ENCODE measurements around the gene CCDC197.

Gene CCDC197

DNA sequence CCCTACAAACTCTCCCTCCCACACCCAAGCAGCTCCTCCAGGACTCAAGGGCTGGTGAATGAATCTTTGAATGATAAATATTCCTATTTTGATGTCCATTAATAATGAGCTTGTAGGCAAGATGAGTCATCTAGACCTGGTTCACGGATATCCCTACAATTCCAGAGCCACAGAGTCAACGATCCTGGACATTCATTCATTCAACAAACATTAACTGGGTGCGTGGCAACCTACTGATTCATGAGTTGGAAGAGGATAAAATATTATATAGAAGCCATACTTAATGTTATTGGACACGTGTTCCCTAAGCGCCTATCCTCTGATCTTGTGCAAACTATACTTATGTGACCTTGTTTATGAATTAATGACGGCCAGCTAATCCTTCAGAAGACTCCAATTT lies 28.6 kb downstream of the CCDC197 start:
- no peak for DNase-seq (ENCODE audit: low read depth in 2 of 2)

- DNase-seq (ENCODE audit: low read depth in 2 of 2) = peak; percentile 99
Measured at GRCh38 chr14:94026173-94026888, 29.2 kb downstream of the CCDC197 start, which contains the start of gene OTUB2. Gene OTUB2, plus strand, starts transcription at chr14:94026340. Its CDS starts 198 bp downstream, at chr14:94026538.

DNA sequence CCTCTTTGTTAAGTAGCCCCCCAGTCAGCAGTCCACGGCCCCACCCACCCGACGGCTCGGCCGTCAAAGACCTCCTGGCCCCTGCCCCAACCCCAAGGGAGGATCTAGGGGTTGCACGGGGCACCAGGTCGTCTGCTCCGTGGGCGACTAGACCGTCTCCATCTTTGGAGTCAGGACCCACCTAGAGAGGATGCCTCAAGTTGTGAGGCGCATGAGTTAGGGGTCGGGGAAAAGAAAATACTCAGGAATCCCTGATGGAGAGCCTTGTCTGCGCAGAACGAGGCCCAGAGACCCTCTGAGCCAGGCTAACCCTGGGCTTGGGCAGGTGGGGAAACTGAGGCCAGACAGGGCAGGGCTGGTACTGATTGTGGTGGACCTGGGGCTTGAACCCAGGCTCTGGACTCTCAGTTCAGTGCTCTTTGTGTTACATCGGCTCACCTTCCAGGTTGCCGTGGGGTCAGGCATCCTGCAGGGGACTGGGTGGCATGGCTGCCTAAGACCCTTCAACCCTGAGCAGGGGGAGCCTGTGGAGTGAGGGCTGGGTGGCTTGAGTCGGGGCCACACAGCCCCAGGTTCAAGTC lies 29.9 kb downstream of the CCDC197 start:
- no peak for DNase-seq (ENCODE audit: low read depth in 2 of 2)

DNA sequence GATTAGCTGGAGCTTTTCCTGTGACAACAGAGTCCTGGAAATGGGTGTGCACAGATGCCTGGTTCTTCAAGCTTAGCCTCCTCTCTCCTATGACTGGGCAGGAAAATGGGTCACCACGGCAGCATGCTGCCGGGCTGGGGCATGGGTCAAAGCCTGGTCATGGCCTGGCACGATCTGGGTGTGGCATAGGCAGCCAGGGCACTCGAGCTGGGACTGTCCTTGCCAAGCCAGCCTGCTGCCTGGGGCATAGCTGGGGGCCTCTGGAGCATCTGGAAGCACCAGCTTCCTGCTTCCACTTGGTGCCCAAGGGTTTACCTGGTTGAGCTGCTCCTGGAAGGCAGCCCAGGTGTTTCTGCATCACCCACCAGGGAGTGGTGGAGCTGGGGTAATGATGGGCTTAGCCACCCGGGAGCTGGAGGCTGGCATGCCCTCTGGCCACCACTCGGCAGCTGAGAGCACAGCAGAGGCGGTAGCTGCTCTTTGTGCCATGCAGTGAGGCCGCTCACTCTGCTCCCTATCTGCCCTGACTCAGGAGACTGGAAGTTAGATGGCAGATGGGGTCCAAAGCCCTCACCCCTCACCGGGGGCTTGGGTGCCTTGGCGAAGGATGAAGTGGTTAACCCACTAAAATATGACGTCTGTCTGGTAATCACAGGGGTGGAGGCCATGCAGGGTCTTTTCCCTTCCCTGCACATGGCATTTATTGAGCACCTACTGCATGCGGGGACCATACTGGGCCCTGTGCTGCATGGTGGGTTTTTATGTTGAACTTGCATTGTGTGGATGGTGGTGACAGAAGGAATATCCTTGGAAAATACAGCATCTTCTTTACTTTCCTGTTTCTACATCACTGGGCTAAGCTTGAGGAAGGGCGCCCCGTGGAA lies 30.7 kb downstream of the CCDC197 start:
- no peak for DNase-seq (ENCODE audit: low read depth in 2 of 2)

- DNase-seq (ENCODE audit: low read depth in 2 of 2) = no peak
Measured at GRCh38 chr14:94028450-94028826, 31.3 kb downstream of the CCDC197 start.

DNA sequence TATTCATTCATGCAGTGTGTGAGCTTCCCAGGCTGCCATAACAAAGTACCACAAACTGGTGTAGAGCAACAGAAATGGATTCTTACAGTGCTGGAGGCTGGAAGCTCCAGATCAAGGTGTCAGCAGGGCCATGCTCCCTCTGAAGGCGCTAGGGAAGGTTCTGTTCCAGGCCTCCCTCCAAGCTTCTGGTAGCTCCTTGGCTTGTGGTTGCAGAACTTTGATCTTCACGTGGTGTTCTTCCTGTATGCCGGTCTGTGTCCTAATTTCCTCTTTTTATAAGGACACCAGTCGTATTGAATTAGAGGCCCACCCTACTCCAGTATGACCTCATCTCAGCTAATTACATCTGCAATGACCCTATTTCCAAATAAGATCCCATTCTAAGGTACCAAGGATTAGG lies 32.2 kb downstream of the CCDC197 start:
- DNase-seq (ENCODE audit: low read depth in 2 of 2) = no peak

GRCh38 chr14:94029671-94030203 lies 32.6 kb downstream of the CCDC197 start:
- DNase-seq (ENCODE audit: low read depth in 2 of 2) = no peak

DNA sequence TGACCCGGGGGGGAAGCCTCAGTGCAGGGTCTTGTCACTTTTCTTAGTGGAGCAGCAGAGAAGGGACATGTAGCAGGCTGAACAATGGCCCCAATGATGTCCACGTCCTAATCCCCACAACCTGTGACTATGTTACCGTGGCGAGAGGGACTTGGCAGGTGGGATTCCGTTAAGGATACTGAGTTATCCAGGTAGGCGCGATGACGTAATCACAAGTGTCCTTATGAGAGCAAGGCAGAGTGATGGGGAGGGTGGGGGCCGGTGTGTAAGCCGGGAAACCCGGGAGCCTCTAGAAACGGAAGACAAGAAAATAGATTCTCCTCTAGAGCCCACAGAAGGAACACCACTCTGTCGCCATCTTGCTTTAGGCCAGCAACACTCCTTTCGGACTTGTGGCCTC lies 33.5 kb downstream of the CCDC197 start:
- no peak for DNase-seq (ENCODE audit: low read depth in 2 of 2)

GRCh38 chr14:94031161-94031882 lies 34.2 kb downstream of the CCDC197 start:
- no peak for DNase-seq (ENCODE audit: low read depth in 2 of 2)

GRCh38 chr14:94031883-94032279 lies 34.8 kb downstream of the CCDC197 start:
- DNase-seq (ENCODE audit: low read depth in 2 of 2) = no peak

DNA sequence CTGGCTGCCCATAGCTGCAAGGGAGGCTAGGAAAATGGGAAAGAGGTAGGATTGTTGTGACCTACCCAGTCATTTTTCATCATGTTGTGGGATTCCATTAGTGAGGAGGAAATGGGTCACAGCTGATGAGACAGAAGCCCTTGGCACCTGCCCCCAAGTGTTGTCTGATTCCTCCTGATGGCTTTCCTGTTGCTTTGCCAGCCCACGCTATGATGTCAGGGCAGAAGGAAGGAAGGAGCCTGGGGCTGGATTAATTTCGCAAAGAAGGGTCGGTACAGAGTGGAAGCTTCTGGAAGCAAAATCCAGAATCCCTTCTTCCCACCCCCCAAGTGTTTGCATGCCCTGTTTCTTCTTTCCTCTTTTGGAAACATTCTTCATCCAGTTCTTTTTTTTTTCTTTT lies 37.8 kb downstream of the CCDC197 start:
- no peak for DNase-seq (ENCODE audit: low read depth in 2 of 2)

DNA sequence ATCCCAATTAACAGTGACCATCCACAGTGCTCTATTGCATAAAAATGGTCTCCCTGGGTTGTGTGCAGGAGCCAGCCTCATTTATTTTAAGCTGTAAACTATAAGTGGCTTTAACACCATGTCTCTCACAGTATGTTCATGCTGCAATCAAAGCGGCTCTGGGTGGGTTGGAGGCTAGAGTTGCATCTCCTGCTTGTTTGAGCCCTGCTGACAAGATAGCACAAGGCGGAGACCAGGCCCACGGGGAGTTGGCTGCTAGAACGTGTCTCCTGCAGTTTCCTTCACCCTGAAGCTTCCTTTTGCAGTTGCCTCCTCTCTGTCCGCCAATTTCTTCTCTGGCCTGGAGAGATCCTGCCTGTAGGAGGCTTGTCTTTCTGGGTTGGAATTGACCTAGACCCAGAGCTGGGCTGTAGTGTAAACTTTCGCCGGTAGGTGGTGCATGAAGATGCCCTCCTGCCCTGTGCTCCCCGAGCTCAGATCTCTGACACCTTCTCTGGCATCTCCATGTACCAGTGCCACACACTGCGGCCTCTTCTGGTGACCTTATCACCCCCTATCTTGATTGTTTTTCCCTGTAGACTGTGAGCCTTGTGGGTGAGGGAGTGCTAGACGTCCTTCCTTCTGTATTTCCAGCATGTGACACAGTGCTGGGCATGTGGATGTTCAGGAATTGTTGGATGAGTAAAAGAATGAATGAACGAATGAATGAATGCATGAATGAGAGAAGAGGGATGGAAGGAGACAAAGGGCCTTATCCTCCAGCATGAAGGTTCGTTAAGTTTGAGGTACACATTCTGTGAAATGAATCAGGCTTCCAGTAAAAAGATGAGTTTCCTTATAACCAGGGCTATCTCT lies 39.4 kb downstream of the CCDC197 start:
- peak; percentile 26 to 28 for DNase-seq (ENCODE audit: low read depth in 2 of 2)

DNA sequence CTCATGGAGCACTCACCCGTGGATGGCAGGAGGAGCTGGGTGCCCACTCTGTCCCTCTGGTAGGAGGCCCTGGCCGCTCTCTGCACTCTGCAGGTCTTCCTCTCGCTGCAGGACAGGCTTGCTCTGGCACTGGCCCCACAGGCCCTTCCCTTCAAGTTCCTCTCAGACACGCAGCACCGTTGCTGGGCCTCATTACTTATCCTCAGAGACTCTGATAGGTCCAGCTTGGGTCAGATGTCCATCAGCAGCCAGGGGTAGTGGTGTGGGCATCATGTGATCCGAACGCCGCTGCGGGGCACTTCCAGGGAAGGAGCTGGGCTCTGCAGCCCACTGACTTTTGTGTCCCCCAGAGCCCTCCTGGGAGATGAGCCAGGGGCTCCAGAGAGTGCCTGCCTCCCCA lies 40.9 kb downstream of the CCDC197 start:
- no peak for DNase-seq (ENCODE audit: low read depth in 2 of 2)

- DNase-seq (ENCODE audit: low read depth in 2 of 2) = no peak
Measured at GRCh38 chr14:94038510-94038909, 41.4 kb downstream of the CCDC197 start.

DNA sequence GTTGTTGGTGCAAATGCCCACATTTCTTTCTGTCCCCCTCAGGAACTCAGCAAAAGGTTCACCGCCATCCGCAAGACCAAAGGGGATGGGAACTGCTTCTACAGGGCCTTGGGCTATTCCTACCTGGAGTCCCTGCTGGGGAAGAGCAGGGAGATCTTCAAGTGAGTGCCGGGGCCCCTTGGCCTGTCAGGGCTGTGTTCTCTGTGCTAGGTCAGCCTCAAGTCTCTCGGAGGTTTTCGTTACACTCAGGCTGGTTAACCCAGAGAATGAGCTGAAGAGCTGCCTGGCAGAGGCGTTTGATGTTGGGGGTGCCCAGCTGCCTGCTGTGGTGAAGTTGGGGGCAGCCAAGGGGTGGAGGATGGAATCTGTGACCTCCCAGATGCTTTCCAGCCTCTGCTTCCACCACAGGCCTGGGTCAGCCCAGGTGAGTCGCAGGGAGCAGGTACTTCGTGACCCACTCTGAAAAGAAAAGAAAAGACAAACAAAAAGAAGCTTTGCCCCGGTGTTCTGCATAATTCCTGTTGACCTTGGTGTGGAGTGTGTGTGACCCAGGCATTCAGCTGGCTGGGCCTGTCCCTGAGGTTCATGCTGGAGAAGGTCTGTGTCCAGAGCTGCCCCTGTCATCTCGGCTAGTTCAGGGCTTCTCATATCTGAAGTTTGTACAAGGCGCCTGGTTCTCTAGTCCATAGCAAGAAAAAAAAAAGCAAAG lies 42.0 kb downstream of the CCDC197 start:
- no peak for DNase-seq (ENCODE audit: low read depth in 2 of 2)

GRCh38 chr14:94040247-94040646 lies 43.1 kb downstream of the CCDC197 start:
- no peak for DNase-seq (ENCODE audit: low read depth in 2 of 2)

DNA sequence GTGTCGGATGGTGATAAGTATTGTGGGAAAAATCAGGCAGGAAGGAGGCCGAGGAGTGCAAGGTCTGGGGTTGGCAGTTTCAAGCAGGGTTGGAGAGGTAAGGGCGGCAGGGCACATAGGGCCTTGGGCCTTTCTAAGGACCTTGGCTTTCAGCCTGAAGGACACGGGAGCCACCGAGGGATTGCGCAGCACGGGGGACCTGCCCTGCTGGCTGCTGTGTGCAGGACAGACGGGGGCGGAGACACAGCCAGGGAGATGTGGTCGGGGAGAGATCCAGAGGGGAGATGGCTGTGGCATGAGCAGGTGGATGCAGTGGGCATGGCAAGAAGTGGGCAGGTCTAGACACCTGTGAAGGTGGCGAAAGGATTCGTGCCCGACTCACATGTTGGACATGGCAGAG lies 43.7 kb downstream of the CCDC197 start:
- no peak for DNase-seq (ENCODE audit: low read depth in 2 of 2)

GRCh38 chr14:94041551-94042346 lies 44.6 kb downstream of the CCDC197 start:
- DNase-seq (ENCODE audit: low read depth in 2 of 2) = no peak

DNA sequence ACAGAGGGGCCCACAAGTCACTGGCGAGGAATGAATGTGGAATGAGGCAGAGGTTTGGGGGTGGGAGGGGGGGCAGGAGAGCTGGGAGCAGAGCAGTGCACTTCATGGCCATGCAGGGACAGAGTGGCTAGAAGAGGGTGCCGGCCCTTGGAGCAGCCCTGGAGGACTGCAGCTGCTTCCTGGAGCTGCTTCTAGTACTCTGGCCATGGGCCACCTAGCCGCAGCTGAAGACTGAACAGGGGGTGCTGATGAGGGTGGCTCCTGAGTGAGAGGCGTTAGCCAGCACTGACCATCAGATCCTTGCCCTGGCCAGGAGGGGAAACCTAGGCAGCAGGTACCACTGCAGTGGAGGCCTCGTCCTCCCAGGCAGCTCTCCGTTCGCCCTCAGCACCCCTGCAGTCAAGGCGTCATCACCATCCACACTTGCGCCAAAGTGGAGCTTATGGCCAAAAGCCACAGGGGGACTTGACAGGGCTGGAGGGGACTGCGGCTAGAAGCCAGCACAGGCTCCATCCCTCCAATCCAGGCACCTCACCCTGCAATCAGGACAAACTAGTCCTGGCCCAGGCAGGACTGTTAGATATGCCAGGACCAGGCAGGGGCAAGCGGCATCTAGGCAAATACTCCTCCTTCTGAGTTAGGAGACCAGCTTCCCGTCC lies 45.5 kb downstream of the CCDC197 start:
- DNase-seq (ENCODE audit: low read depth in 2 of 2) = no peak
